Transverse colon (tissue), 3 donors: ENCODE measurements around the gene C1orf174.

Experiments used
- CTCF ChIP-seq, 5 experiments: fragments of 200-600 bp in 3 of 5; fragments of 450-650 bp in 2 of 5; sonication (generic) in 3 of 5; IDR thresholded peaks; 1 replicate in 2 of 5; 2 replicates in 3 of 5; pipeline ENCODE4 v1.5.1; 2016 to 2017; ENCODE audit warnings: antibody characterized with exemption in 5 of 5, inconsistent platforms in 3 of 5, mild to moderate bottlenecking in 2 of 5, moderate library complexity in 1 of 5
- EP300 ChIP-seq: sonication (generic); formaldehyde crosslinking; IDR thresholded peaks from one replicate; pipeline ENCODE4 v1.6.1; 2017; ENCODE audit warnings: antibody characterized with exemption, low read depth

DNA sequence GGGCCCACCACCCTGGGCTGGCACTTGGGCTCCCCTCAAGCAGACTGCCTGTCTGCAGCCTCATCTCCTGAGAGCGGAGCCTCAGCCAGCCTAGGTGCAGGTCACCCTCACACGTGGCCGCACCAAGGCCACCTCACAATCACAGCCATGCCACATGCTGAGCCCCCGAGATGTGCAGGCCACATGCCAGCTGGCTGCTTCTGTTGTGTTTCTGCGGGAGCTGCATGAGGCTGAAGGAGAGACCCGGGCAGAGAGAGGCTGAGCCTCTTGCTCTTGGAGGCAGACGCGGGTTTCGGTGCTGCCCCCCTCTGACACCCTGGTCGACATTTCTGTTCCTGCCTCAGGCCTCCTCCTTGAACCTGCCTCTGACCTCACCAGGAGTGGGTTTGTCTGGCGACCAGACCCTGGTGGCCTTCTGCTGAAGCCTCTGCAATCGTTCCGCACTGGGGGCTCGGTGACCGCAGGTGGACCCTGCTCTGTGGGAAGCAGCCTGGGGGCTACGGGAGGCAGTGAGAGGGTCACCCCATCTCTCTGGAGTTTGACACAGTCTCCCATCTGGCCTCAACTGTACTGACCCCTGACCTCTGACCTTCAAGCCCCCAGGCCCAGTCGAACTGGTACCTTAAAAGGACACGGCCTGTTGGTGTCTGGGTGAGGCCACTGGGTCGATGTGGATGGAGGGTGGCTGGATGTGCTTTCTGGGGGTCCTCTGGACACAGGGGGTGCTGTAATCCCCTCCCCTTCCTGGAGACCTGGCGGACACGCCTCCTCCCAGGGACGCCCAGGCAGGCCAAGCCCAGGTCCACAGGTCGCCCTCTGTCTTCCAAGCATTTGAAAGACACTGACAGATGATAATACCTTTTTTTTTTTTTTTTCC is 13.0 kb upstream of the C1orf174 start:
- TF ChIP-seq CTCF (IDR thresholded peaks at IDR 0.05) (no peak), EP300 (no peak)
